Ishikawa (cell line): ENCODE data around the gene P4HA1.

ENCODE experiments used
- EGR1 ChIP-seq: IDR thresholded peaks from 2 replicates; pipeline ENCODE4 v1.6.1; 2012
- FOXM1 ChIP-seq: IDR thresholded peaks from 2 replicates; pipeline ENCODE4 v1.6.1; 2012; ENCODE audit warnings: low read depth, borderline replicate concordance
- NFIC ChIP-seq: IDR thresholded peaks from 2 replicates; pipeline ENCODE4 v1.6.1; 2012
- RAD21 ChIP-seq: IDR thresholded peaks from 2 replicates; pipeline ENCODE4 v1.6.1; 2012; ENCODE audit warnings: low read depth
- REST ChIP-seq: IDR thresholded peaks from 2 replicates; pipeline ENCODE4 v1.6.1; 2012; ENCODE audit warnings: low read depth, mild to moderate bottlenecking
- USF1 ChIP-seq: IDR thresholded peaks from 2 replicates; pipeline ENCODE4 v1.6.1; 2012
- YY1 ChIP-seq: IDR thresholded peaks from 2 replicates; pipeline ENCODE4 v1.6.1; 2012; ENCODE audit warnings: low read depth

GRCh38 chr10:73065441-73065840 lies 31.2 kb downstream of the P4HA1 start:
- TF ChIP-seq NFIC (no peak), REST (no peak), FOXM1 (no peak), YY1 (no peak), USF1 (no peak), EGR1 (no peak), RAD21 (no peak)
